T-cell (primary cell): ENCODE results near the gene LYZL6. TPM values are rescaled to one million over a fixed set of nuclear protein-coding genes. Genes with fewer than 3 reads are reported as not detected.

Experiments used
- ATAC-seq, 4 experiments: fragments of 200-7000 bp in 3 of 4; fragments of 150-1000 bp in 1 of 4; cut with Tn5 transposase; replicated peaks in 1 of 4; 1 replicate in 3 of 4; 2 replicates in 1 of 4; pipeline ENCODE4 v1.10.0; 2021; ENCODE audit warnings: moderate library complexity in 3 of 4, mild to moderate bottlenecking in 2 of 4, moderate number of reproducible peaks in 1 of 4
- CTCF ChIA-PET, 2 donors: fragments of 300-600 bp; sonication (Branson Sonifier 250); formaldehyde crosslinking; loops; one replicate each; lab custom pipeline; 2022; ENCODE audit warnings: antibody characterized with exemption in 2 of 2; lab: Charles Lee
- POLR2A ChIA-PET, 2 donors: fragments of 300-600 bp; sonication (Branson Sonifier 250); formaldehyde crosslinking; loops; one replicate each; lab custom pipeline; 2022; ENCODE audit warnings: antibody characterized with exemption in 2 of 2; lab: Charles Lee
- DNase-seq, 35 experiments: peaks; one replicate each; pipeline versions ENCODE4 v3.0.0 to v3.0.0-alpha.2; 2013 to 2023
- H3K27ac ChIP-seq: one replicate; pipeline ENCODE4 v1.5.1; 2013; ENCODE audit warnings: low read length
- H3K27me3 ChIP-seq, 2 experiments: replicated peaks in 1 of 2; 1 replicate in 1 of 2; 2 replicates in 1 of 2; pipeline versions ENCODE4 v1.6.1 to v1.7.0; 2013; ENCODE audit warnings: low read length in 1 of 2, mixed read lengths in 1 of 2; ENCODE audit not compliant: control insufficient read depth in 2 of 2, insufficient read depth in 2 of 2; ENCODE audit errors: extremely low read depth in 1 of 2
- H3K36me3 ChIP-seq, 2 donors: 1 replicate in 1 of 2; 2 replicates in 1 of 2; pipeline versions ENCODE4 v1.6.1 to v1.7.0; 2013; ENCODE audit warnings: low read length in 1 of 2; ENCODE audit not compliant: control insufficient read depth in 2 of 2, insufficient read depth in 1 of 2; ENCODE audit errors: extremely low read depth in 1 of 2
- H3K4me1 ChIP-seq, 2 experiments: 1 replicate in 1 of 2; 2 replicates in 1 of 2; pipeline versions ENCODE4 v1.6.1 to v1.7.0; 2013; ENCODE audit warnings: low read length in 2 of 2, mixed read lengths in 1 of 2; ENCODE audit not compliant: insufficient read depth in 2 of 2, control insufficient read depth in 1 of 2; ENCODE audit errors: extremely low read depth in 1 of 2
- H3K4me3 ChIP-seq, 2 donors: 1 replicate in 1 of 2; 2 replicates in 1 of 2; pipeline versions ENCODE4 v1.5.1 to v1.7.0; 2013; ENCODE audit warnings: mild to moderate bottlenecking in 2 of 2, low read length in 1 of 2, moderate library complexity in 1 of 2; ENCODE audit not compliant: control insufficient read depth in 1 of 2; ENCODE audit errors: extremely low read depth in 1 of 2
- H3K9me3 ChIP-seq: 2 replicates; pipeline ENCODE4 v1.7.0; 2013
- H3K27ac Mint-ChIP-seq, 2 donors: one replicate each; pipeline ENCODE4 v1.8.0; 2020 to 2021; ENCODE audit warnings: mild to moderate bottlenecking in 2 of 2, mixed read lengths in 2 of 2
- H3K27me3 Mint-ChIP-seq, 2 donors: one replicate each; pipeline ENCODE4 v1.8.0; 2021 to 2022; ENCODE audit warnings: mixed read lengths in 2 of 2
- H3K36me3 Mint-ChIP-seq: one replicate; pipeline ENCODE4 v1.8.0; 2021; ENCODE audit warnings: mixed read lengths
- H3K4me1 Mint-ChIP-seq, 3 donors: one replicate each; pipeline ENCODE4 v1.8.0; 2020 to 2022; ENCODE audit warnings: mixed read lengths in 3 of 3, mild to moderate bottlenecking in 1 of 3
- H3K4me3 Mint-ChIP-seq, 3 donors: one replicate each; pipeline ENCODE4 v1.8.0; 2020 to 2022; ENCODE audit warnings: mild to moderate bottlenecking in 3 of 3, mixed read lengths in 3 of 3, moderate library complexity in 3 of 3
- H3K9me3 Mint-ChIP-seq, 3 donors: one replicate each; pipeline ENCODE4 v1.8.0; 2020 to 2022; ENCODE audit warnings: mixed read lengths in 3 of 3
- WGBS: methylation state at CpG from one replicate; pipeline ENCODE4 v1.1.5; 2013; ENCODE audit warnings: missing lambda C conversion rate; ENCODE audit not compliant: insufficient coverage; 5-methylcytosine and 5-hydroxymethylcytosine counted together
- total RNA-seq, 35 experiments: library from RNA in 6 of 35; stranded (reverse) in 6 of 35; fragments of 120-200 nt in 1 of 35; gene quantifications; one replicate each; pipeline versions ENCODE4 v1.2.1 to v1.2.4 and lab custom pipeline; 2013 to 2026

Gene LYZL6
- total RNA-seq, 5 donors from 2014 or later (not counting 1 experiment from before 2014, with no cell fraction given), result not detected

DNA sequence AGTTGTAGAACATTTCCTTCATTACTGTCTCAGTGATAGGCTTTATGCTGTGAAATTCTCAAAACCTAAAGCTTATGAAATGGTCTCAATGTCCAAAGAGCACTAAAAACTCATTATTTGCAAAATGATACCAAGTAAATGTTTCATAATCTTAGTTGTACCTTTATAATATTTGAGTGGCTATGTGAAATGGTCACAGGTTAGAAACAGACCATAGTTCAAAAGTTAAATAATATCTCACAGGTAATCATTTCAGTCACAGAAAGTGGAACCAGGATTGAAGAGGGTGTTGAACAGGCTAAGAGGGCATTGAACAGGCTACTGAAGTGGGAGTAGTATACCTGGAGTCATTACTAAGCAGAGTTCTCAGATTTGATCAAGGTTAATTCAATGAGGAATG lies 15.8 kb downstream of the LYZL6 start:
- Mint-ChIP-seq H3K27me3 (no peaks in the 10 kb centered on the region), H3K9me3 (no peaks in the 10 kb centered on the region)

DNA sequence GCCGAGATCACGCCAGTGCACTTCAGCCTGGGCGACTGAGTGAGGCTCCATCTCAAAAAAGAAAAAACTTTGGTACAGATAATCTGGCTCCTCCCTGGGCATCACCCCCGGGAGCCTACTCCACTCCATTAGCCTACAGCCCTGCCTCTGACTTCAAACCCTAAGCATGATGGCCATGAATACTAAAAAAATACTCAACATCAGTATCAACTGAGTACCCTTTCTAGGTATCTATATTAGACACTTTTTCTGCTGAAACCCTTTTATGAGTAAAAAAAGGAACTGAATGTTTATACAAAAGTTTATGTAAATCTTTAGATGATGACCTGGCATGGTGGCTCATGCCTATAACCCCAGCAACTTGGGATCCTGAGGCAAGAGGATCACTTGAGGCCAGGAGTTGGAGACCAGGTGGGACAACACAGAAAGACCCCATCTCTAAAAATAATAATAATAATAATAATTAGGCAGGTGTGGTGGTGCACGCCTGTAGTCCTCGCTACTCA lies 19.9 kb downstream of the LYZL6 start:
- WGBS, result 100% methylated on average over 1 of the region's 6 CpGs
- CTCF ChIA-PET, result no interaction called here
- Mint-ChIP-seq H3K36me3 (no peaks in the 10 kb centered on the region), H3K4me1 (peaks cover 0 to 15% (median 13%) of the 10 kb centered on the region in 3 donors), H3K4me3 (no peak overlapping the region), H3K9me3 (no peaks in the 10 kb centered on the region), H3K27ac (no peak overlapping the region), H3K27me3 (no peaks in the 10 kb centered on the region)
- H3K27ac ChIP-seq, result no peak overlapping the region
- no peaks in the 10 kb centered on the region for H3K9me3 ChIP-seq
- DNase-seq, result no peak
- ATAC-seq, result no peak
- no peak overlapping the region for H3K4me3 ChIP-seq
- peaks cover 3 to 13% of the 10 kb centered on the region in 2 experiments for H3K4me1 ChIP-seq
- POLR2A ChIA-PET, result interaction anchor here in 1 of 2 donors (0.6 kb wide), 1 partner anchor 616 kb away, joined by 3 read pairs; no protein-coding TSS in a partner anchor
- no peaks in the 10 kb centered on the region for H3K27me3 ChIP-seq
- H3K36me3 ChIP-seq, result no peaks in the 10 kb centered on the region

More for the DNA sequence above, 15.8 kb downstream of the LYZL6 start:
- no peak for ATAC-seq
- no peaks in the 10 kb centered on the region for H3K36me3 ChIP-seq
- no peak overlapping the region for H3K27ac ChIP-seq
- H3K36me3 Mint-ChIP-seq, result no peaks in the 10 kb centered on the region
- no peak overlapping the region for H3K27ac Mint-ChIP-seq
- CTCF ChIA-PET, result no interaction called here
- no peak overlapping the region for H3K4me3 ChIP-seq
- POLR2A ChIA-PET, result no interaction called here
- H3K27me3 ChIP-seq, result peaks cover 0 to 4% of the 10 kb centered on the region in 2 experiments
- no peak for DNase-seq
- H3K4me1 Mint-ChIP-seq, result peaks cover 12 to 17% (median 16%) of the 10 kb centered on the region in 3 donors
- no peaks in the 10 kb centered on the region for H3K9me3 ChIP-seq
- H3K4me3 Mint-ChIP-seq, result no peak overlapping the region
- H3K4me1 ChIP-seq, result peaks cover 9 to 24% of the 10 kb centered on the region in 2 experiments

GRCh38 chr17:35920229-35920628 lies 23.3 kb downstream of the LYZL6 start:
- no peak overlapping the region for H3K27ac ChIP-seq
- no peaks in the 10 kb centered on the region for H3K9me3 ChIP-seq
- H3K9me3 Mint-ChIP-seq, result no peaks in the 10 kb centered on the region

DNA sequence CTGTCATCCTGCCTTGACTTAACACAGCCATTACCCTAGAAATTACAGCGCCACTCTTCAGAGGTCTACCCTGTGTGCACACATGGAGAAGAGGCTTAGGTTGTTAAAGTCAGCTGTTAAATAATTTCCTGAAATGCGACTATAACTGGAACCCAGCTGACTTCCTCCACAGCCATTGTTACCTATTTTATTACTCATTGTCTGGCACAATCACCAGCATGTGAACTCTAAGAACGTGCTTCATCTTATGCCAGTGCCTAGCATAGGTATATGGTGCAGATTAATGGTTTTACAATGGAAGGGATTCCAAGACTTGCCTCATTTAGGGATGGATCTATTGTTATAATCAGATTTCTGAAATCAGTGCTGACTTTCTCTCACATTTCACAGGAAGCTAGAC lies 24.8 kb downstream of the LYZL6 start:
- Histone ChIP-seq H3K27me3 (no peaks in the 10 kb centered on the region), H3K9me3 (no peaks in the 10 kb centered on the region), H3K4me3 (no peak overlapping the region), H3K27ac (no peak overlapping the region), H3K4me1 (peaks cover 0 to 15% of the 10 kb centered on the region in 2 experiments), H3K36me3 (no peaks in the 10 kb centered on the region)
- POLR2A ChIA-PET, result no interaction called here
- DNase-seq (no peak), ATAC-seq (no peak)
- Mint-ChIP-seq H3K9me3 (no peaks in the 10 kb centered on the region), H3K27me3 (no peaks in the 10 kb centered on the region), H3K4me1 (peaks cover 0 to 29% (median 17%) of the 10 kb centered on the region in 3 donors), H3K36me3 (no peaks in the 10 kb centered on the region), H3K27ac (no peak overlapping the region), H3K4me3 (no peak overlapping the region)
- no CpG with 5 or more reads among the region's 3 CpGs for WGBS
- CTCF ChIA-PET, result no interaction called here

More at GRCh38 chr17:35920229-35920628, 23.3 kb downstream of the LYZL6 start:
- Mint-ChIP-seq H3K27me3 (no peaks in the 10 kb centered on the region), H3K36me3 (no peaks in the 10 kb centered on the region), H3K27ac (peak overlapping the region in 1 of 2 donors; percentile 2), H3K4me1 (peaks cover 0 to 20% (median 14%) of the 10 kb centered on the region in 3 donors), H3K4me3 (no peak overlapping the region)
- CTCF ChIA-PET, result interaction anchor here in 1 of 2 donors (1.0 kb wide), 1 partner anchor 14 kb away, joined by 3 read pairs; no protein-coding TSS in a partner anchor
- Histone ChIP-seq H3K4me3 (no peak overlapping the region), H3K4me1 (peaks cover 3 to 13% of the 10 kb centered on the region in 2 experiments), H3K36me3 (no peaks in the 10 kb centered on the region), H3K27me3 (no peaks in the 10 kb centered on the region)
- POLR2A ChIA-PET, result interaction anchor here in 1 of 2 donors (0.7 kb wide), 1 partner anchor 53 kb away, joined by 6 read pairs; no protein-coding TSS in a partner anchor
- WGBS, result no CpG with 5 or more reads among the region's 1 CpG
- no peak for ATAC-seq
- DNase-seq, result no peak

DNA sequence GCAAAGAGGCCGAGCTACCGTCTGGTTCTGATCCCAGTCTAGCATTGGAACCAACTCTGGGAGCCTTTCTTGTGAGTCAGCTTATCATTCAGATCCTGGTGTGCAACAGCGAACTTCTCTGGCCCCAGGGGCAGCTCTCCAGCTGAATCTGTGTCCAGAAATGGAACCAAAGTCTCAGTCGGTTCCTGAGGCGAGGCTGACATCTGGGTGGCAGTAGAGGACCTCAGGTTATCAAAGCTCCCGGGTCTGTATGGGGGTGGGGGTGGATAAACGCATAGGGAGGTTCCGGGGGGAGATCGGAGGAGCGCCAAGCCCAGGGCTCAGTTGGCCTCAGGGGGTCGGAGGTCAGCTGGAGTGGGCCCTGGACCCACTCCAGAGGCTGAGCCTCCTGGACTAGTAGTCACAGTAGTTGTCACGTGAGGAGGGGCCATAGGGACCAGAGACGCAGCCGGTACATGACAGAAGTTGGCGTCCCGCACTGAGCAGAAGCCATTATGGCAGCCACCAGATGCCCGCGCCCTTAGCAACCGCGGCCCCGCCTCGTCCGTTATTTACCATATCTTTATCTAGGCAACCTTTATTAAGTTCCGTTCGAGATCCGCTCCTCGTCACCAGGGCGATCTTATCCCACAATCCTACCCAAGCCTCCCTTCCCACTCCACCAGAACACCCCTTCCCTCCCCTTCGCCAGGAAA lies 25.8 kb downstream of the LYZL6 start:
- H3K4me1 ChIP-seq, result peaks cover 0 to 20% of the 10 kb centered on the region in 2 experiments
- no peaks in the 10 kb centered on the region for H3K36me3 Mint-ChIP-seq
- peaks cover 0 to 38% (median 25%) of the 10 kb centered on the region in 3 donors for H3K4me1 Mint-ChIP-seq
- H3K27me3 ChIP-seq, result no peaks in the 10 kb centered on the region
- no peak for DNase-seq
- no peak overlapping the region for H3K4me3 Mint-ChIP-seq
- H3K9me3 Mint-ChIP-seq, result no peaks in the 10 kb centered on the region
- 97% methylated on average over 20 of the region's 29 CpGs for WGBS
- ATAC-seq, result no peak
- no peaks in the 10 kb centered on the region for H3K9me3 ChIP-seq
- no peaks in the 10 kb centered on the region for H3K36me3 ChIP-seq
- no peak overlapping the region for H3K27ac Mint-ChIP-seq
- H3K27me3 Mint-ChIP-seq, result no peaks in the 10 kb centered on the region
- H3K27ac ChIP-seq, result no peak overlapping the region
- H3K4me3 ChIP-seq, result no peak overlapping the region
- ChIA-PET POLR2A (no interaction called here), CTCF (no interaction called here)

DNA sequence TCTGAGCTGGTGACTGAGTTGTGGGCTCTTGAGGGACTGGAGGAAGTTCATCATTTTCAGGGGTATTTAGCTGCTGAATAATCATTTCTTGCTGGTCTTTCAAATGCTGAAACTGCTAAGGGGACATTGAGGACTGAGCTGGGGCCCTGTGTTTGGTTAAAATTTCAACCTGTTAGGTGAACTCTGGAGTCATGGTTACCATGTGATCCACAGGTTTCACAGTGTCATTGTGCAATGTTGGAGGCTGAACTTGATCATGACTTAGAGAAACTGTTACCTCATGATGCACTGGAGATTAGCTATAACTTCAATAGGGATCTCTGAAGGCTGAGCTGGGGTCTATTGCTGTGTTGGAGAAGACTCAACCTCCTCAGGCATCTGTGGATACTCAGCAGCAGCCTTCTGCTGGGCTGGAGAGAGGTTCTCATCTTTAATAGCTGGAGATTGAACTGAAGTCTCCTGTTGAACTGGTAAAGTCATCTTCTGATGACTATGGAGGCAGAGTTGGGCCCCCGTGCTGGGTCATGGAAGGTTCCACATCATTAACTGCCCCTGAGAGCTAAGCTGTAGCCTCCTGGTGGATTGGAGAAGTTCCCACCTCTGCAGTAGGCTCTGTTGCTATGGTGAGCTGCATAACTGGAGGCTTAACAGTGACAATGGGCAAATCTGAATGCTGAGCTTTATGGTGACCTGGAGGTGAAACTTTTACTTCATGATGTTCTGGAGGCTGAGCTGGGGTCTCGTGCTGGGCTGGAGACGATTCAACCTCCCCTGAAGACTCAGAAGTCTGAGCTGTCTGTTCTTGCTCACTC lies 28.2 kb downstream of the LYZL6 start:
- POLR2A ChIA-PET, result interaction anchor here in 1 of 2 donors (0.6 kb wide), 1 partner anchor 10 kb away, joined by 5 read pairs; no protein-coding TSS in a partner anchor
- Mint-ChIP-seq H3K27ac (no peak overlapping the region), H3K27me3 (no peaks in the 10 kb centered on the region), H3K9me3 (no peaks in the 10 kb centered on the region), H3K4me3 (no peak overlapping the region), H3K36me3 (no peaks in the 10 kb centered on the region), H3K4me1 (peaks cover 0 to 32% (median 22%) of the 10 kb centered on the region in 3 donors)
- peaks cover 0 to 20% of the 10 kb centered on the region in 2 experiments for H3K4me1 ChIP-seq
- no peak for ATAC-seq
- no peaks in the 10 kb centered on the region for H3K27me3 ChIP-seq
- H3K36me3 ChIP-seq, result no peaks in the 10 kb centered on the region
- no peak overlapping the region for H3K4me3 ChIP-seq
- 90% methylated on average over 2 of the region's 3 CpGs for WGBS
- CTCF ChIA-PET, result no interaction called here
- H3K27ac ChIP-seq, result no peak overlapping the region
- H3K9me3 ChIP-seq, result no peaks in the 10 kb centered on the region
- no peak for DNase-seq
